GM23338 (cell line): Measurements from ENCODE around the gene CD2.

Experiments
- CREB1 ChIP-seq: fragments of 250-450 bp; sonication (Bioruptor Pico); IDR thresholded peaks from 2 replicates; pipeline ENCODE4 v1.5.0; 2020; ENCODE audit warnings: low read depth, mild to moderate bottlenecking, moderate library complexity
- CTCF ChIP-seq, 2 experiments: fragments of 200-600 bp in 1 of 2; sonication (generic) in 1 of 2; conservative IDR thresholded peaks; 2 replicates each; pipeline versions ENCODE4 v1.5.1 to v1.6.1; 2016 to 2017; ENCODE audit warnings: antibody characterized with exemption in 2 of 2, low read depth in 2 of 2, mild to moderate bottlenecking in 2 of 2, moderate library complexity in 1 of 2
- EZH2 ChIP-seq: fragments of 200-600 bp; sonication (generic); IDR thresholded peaks from one replicate; pipeline ENCODE4 v1.8.0; 2017; ENCODE audit warnings: antibody characterized with exemption, mild to moderate bottlenecking, low read depth; ENCODE audit not compliant: unreplicated experiment
- POLR2AphosphoS5 ChIP-seq: IDR thresholded peaks from 2 replicates; pipeline ENCODE4 v1.6.1; 2016; ENCODE audit warnings: antibody characterized with exemption, low read depth
- REST ChIP-seq: IDR thresholded peaks from one replicate; pipeline ENCODE4 v1.6.1; 2018; ENCODE audit warnings: antibody characterized with exemption; ENCODE audit not compliant: unreplicated experiment

GRCh38 chr1:116755066-116755465, 836 bp downstream of the CD2 start:
- TF ChIP-seq CTCF (conservative IDR thresholded peaks at IDR 0.05; ENCODE audit: low read depth in 2 of 2) (no peak), EZH2 (no peak), POLR2AphosphoS5 (no peak), REST (no peak), CREB1 (CRISPR knock-in tag) (no peak)
